ENCODE results near the gene LDHD. TPM values are rescaled to one million over a fixed set of nuclear protein-coding genes. Genes with fewer than 3 reads are reported as not detected.

Gene LDHD
- total and polyA plus RNA-seq, 8 donors = 6.9 to 20.3 (median 9.7) TPM

- no peak for TF ChIP-seq CTCF (IDR thresholded peaks at IDR 0.05)
- no peak overlapping the region for H3K27ac ChIP-seq
- H3K4me3 ChIP-seq = no peak overlapping the region
- intact Hi-C loops (cut with DNase I) = no loop called here
- no peaks in the 10 kb centered on the region for H3K27me3 ChIP-seq
- no peaks in the 10 kb centered on the region for H3K9me3 ChIP-seq
- DNase-seq (no peak), ATAC-seq (no peak), FAIRE-seq (no peak)
- no peaks in the 10 kb centered on the region for H3K36me3 ChIP-seq
- no peaks in the 10 kb centered on the region for H3K4me1 ChIP-seq
- WGBS, 2 donors = 94 to 95% methylated on average over 1 of the region's 1 CpG
Observed at GRCh38 chr16:75122609-75123008, 6.0 kb upstream of the LDHD start.

- intact Hi-C loops (cut with DNase I) = no loop called here
Observed at GRCh38 chr16:75121949-75122568, 5.5 kb upstream of the LDHD start.

GRCh38 chr16:75120253-75120652 lies 3.7 kb upstream of the LDHD start:
- Histone ChIP-seq H3K9me3 (no peaks in the 10 kb centered on the region), H3K36me3 (no peaks in the 10 kb centered on the region), H3K27ac (no peak overlapping the region), H3K4me1 (peaks cover 0 to 6% (median 3%) of the 10 kb centered on the region in 3 donors), H3K4me3 (no peak overlapping the region), H3K27me3 (no peaks in the 10 kb centered on the region)
- WGBS, 2 donors = 53 to 59% methylated on average over 4 of the region's 4 CpGs
- intact Hi-C loops (cut with DNase I) = no loop called here
- ATAC-seq = no peak
- no peak for FAIRE-seq
- DNase-seq = no peak
- TF ChIP-seq CTCF (IDR thresholded peaks at IDR 0.05) = no peak

More at GRCh38 chr16:75121949-75122568, 5.5 kb upstream of the LDHD start:
- Histone ChIP-seq H3K27me3 (no peaks in the 10 kb centered on the region), H3K4me3 (no peak overlapping the region), H3K36me3 (no peaks in the 10 kb centered on the region), H3K27ac (no peak overlapping the region), H3K4me1 (no peaks in the 10 kb centered on the region), H3K9me3 (no peaks in the 10 kb centered on the region)
- 82 to 88% methylated on average over 6 of the region's 6 CpGs for WGBS, 2 donors
- DNase-seq = no peak
- ATAC-seq = no peak
- no peak for FAIRE-seq
- no peak for TF ChIP-seq CTCF (IDR thresholded peaks at IDR 0.05)

GRCh38 chr16:75118943-75119539 lies 2.5 kb upstream of the LDHD start:
- no peak overlapping the region for H3K27ac ChIP-seq
- H3K4me3 ChIP-seq = no peak overlapping the region
- ATAC-seq (no peak), DNase-seq (no peak), FAIRE-seq (no peak)
- H3K36me3 ChIP-seq = no peaks in the 10 kb centered on the region
- no peak for TF ChIP-seq CTCF (IDR thresholded peaks at IDR 0.05)
- WGBS, 2 donors = 82 to 86% methylated on average over 6 of the region's 6 CpGs
- intact Hi-C loops (cut with DNase I) = loop anchor here in 1 of 3 donors (10.0 kb wide), 1 partner anchor 254 kb away; no protein-coding TSS in a partner anchor
- H3K27me3 ChIP-seq = no peaks in the 10 kb centered on the region
- H3K4me1 ChIP-seq = peaks cover 0 to 7% (median 5%) of the 10 kb centered on the region in 3 donors
- H3K9me3 ChIP-seq = no peaks in the 10 kb centered on the region

GRCh38 chr16:75116911-75117245 lies 298 bp upstream of the LDHD start:
- ATAC-seq (no peak), FAIRE-seq (no peak), DNase-seq (no peak)
- Histone ChIP-seq H3K4me3 (peak overlapping the region in 1 of 4 donors; percentile 55), H3K27ac (peak overlapping the region in 2 of 4 donors; percentile 73 to 76), H3K9me3 (no peaks in the 10 kb centered on the region), H3K36me3 (no peaks in the 10 kb centered on the region), H3K4me1 (peaks cover 0 to 7% (median 5%) of the 10 kb centered on the region in 3 donors), H3K27me3 (no peaks in the 10 kb centered on the region)
- TF ChIP-seq CTCF (IDR thresholded peaks at IDR 0.05) = no peak
- WGBS, 2 donors = 17 to 26% methylated on average over 3 of the region's 3 CpGs
- intact Hi-C loops (cut with DNase I) = loop anchor here in 1 of 3 donors (10.0 kb wide), 1 partner anchor 252 kb away; no protein-coding TSS in a partner anchor

All from pancreas (tissue), 10 donors.